Measurements from ENCODE around the gene CACNA1D.

- TF ChIP-seq CTCF (IDR thresholded peaks at IDR 0.05) = no peak
- TF ChIP-seq ZFX (IDR thresholded peaks at IDR 0.05; ENCODE audit: borderline replicate concordance) = no peak
Measured at GRCh38 chr3:53534216-53534615, 39.8 kb downstream of the CACNA1D start.
